Stomach (tissue), 19 donors: ENCODE results near the gene H3-3A. TPM values are rescaled to one million over a fixed set of nuclear protein-coding genes. Genes with fewer than 3 reads are reported as not detected.
A peak's percentile ranks its signal among the peaks of the same experiment; 100 is the strongest.

Experiments
- DNase-seq, 2 donors: peaks; one replicate each; pipeline versions ENCODE4 v3.0.0 to v3.0.0-alpha.2; 2013 to 2019
- H3K27ac ChIP-seq, 5 donors: fragments of 200-600 bp in 4 of 5; sonication (generic) in 4 of 5; one replicate each; pipeline ENCODE4 v1.5.1; 2013 to 2019; ENCODE audit warnings: mild to moderate bottlenecking in 1 of 5, moderate library complexity in 1 of 5
- H3K27me3 ChIP-seq, 3 donors: fragments of 200-600 bp; sonication (generic); one replicate each; pipeline ENCODE4 v1.5.1; 2017 to 2019; ENCODE audit warnings: mixed run types in 1 of 3
- H3K36me3 ChIP-seq, 4 donors: fragments of 200-600 bp; sonication (generic); 1 replicate in 3 of 4; 2 replicates in 1 of 4; pipeline ENCODE4 v1.5.1; 2016 to 2019
- H3K4me1 ChIP-seq, 4 donors: fragments of 200-600 bp; sonication (generic); one replicate each; pipeline ENCODE4 v1.5.1; 2016 to 2019
- H3K4me3 ChIP-seq, 4 donors: fragments of 200-600 bp; sonication (generic) in 3 of 4; one replicate each; pipeline ENCODE4 v1.5.1; 2016 to 2019; ENCODE audit warnings: mild to moderate bottlenecking in 1 of 4
- H3K9me3 ChIP-seq, 4 donors: fragments of 200-600 bp; sonication (generic); one replicate each; pipeline ENCODE4 v1.5.1; 2016 to 2019
- CTCF ChIP-seq, 7 experiments: fragments of 450-650 bp in 4 of 7; fragments of 200-600 bp in 3 of 7; sonication (generic) in 3 of 7; IDR thresholded peaks; one replicate each; pipeline ENCODE4 v1.5.1; 2016 to 2019; ENCODE audit warnings: antibody characterized with exemption in 7 of 7, control low read depth in 2 of 7, mild to moderate bottlenecking in 1 of 7
- EP300 ChIP-seq: sonication (generic); formaldehyde crosslinking; IDR thresholded peaks from one replicate; pipeline ENCODE4 v1.6.1; 2017; ENCODE audit warnings: antibody characterized with exemption
- POLR2A ChIP-seq, 4 donors: fragments of 450-650 bp; IDR thresholded peaks; one replicate each; pipeline ENCODE4 v1.6.1; 2016; ENCODE audit warnings: antibody characterized with exemption in 4 of 4, control low read depth in 2 of 4, mild to moderate bottlenecking in 1 of 4, moderate library complexity in 1 of 4
- POLR2AphosphoS5 ChIP-seq, 3 donors: sonication (generic); formaldehyde crosslinking; IDR thresholded peaks; one replicate each; pipeline ENCODE4 v1.6.1; 2016; ENCODE audit warnings: antibody characterized with exemption in 3 of 3
- WGBS, 5 donors: extraction: QIAGEN DNeasy Blood & Tissue Kit in 3 of 5; methylation state at CpG; one replicate each; pipeline versions ENCODE4 v1.1.5 to v1.1.7; 2013 to 2018; 5-methylcytosine and 5-hydroxymethylcytosine counted together
- intact Hi-C: fragments of 100-400 bp; cut with DNase I; formaldehyde crosslinking; loops from one replicate; pipeline ENCODE4 v1.15.1; 2023; ENCODE audit warnings: low total_unique reads
- long read RNA-seq, 10 donors: transcript quantifications; one replicate each; lab custom pipeline, GENCODE V29; 2026
- polyA plus RNA-seq, 3 donors: library from polyadenylated mRNA; stranded (reverse); fragments of 200-250 nt; gene quantifications; one replicate each; pipeline ENCODE4 v1.2.3, GENCODE V29; 2013
- total RNA-seq, 5 donors: library from RNA; depleted of rRNA; stranded (reverse); fragments of >200 nt; gene quantifications; one replicate each; pipeline versions ENCODE4 v1.1.0 to v1.2.3, GENCODE V29; 2014 to 2016
- donor health status: healthy with polysubstance abuse.
- donor health status: Bipolar disorder and iron deficiency.
- donor health status: healthy.

Gene H3-3A
- total RNA-seq (100 to 1,000 TPM in 3 of 5 donors, 10 to 100 TPM in 2; 30.7 to 541 (median 237) TPM), polyA plus RNA-seq (100 to 1,000 TPM; 754 to 995 (median 822) TPM)
- long read RNA-seq, donor 1, transcript H3F3A-201 (3 exons, 1,308 nt), result minor isoform, 10 of 165 reads
- long read RNA-seq, donor 1, transcript H3F3A-203 (4 exons, 1,088 nt), result major isoform, 109 of 165 reads
- long read RNA-seq, donor 1, transcript H3F3A-202 (3 exons, 1,863 nt), result minor isoform, 6 of 165 reads
- long read RNA-seq, donor 1, partial matches to known transcripts, result 40 of 165 reads
- long read RNA-seq, donor 1, other reads (novel, unspliced or antisense), result 0 of 165 reads
- long read RNA-seq, donor 2, transcript H3F3A-202 (3 exons, 1,863 nt), result minor isoform, 6 of 224 reads
- long read RNA-seq, donor 2, transcript H3F3A-201 (3 exons, 1,308 nt), result minor isoform, 11 of 224 reads
- long read RNA-seq, donor 2, transcript H3F3A-203 (4 exons, 1,088 nt), result major isoform, 170 of 224 reads
- long read RNA-seq, donor 2, partial matches to known transcripts, result 32 of 224 reads
- long read RNA-seq, donor 2, other reads (novel, unspliced or antisense), result 5 of 224 reads
- long read RNA-seq, donor 3, transcript H3F3A-203 (4 exons, 1,088 nt), result major isoform, 186 of 412 reads
- long read RNA-seq, donor 3, transcript H3F3A-201 (3 exons, 1,308 nt), result minor isoform, 21 of 412 reads
- long read RNA-seq, donor 3, partial matches to known transcripts, result 192 of 412 reads
- long read RNA-seq, donor 3, other reads (novel, unspliced or antisense), result 11 of 412 reads
- long read RNA-seq, donor 4, transcript H3F3A-203 (4 exons, 1,088 nt), result major isoform, 40 of 75 reads
- long read RNA-seq, donor 4, partial matches to known transcripts, result 31 of 75 reads
- long read RNA-seq, donor 4, other reads (novel, unspliced or antisense), result 0 of 75 reads
- long read RNA-seq, donor 5, transcript H3F3A-201 (3 exons, 1,308 nt), result minor isoform, 40 of 762 reads
- long read RNA-seq, donor 5, transcript H3F3A-203 (4 exons, 1,088 nt), result major isoform, 424 of 762 reads
- long read RNA-seq, donor 5, transcript H3F3A-202 (3 exons, 1,863 nt), result minor isoform, 11 of 762 reads
- long read RNA-seq, donor 5, partial matches to known transcripts, result 262 of 762 reads
- long read RNA-seq, donor 5, other reads (novel, unspliced or antisense), result 25 of 762 reads
- long read RNA-seq, donor 6, result 0 reads
- long read RNA-seq, donor 7, transcript H3F3A-203 (4 exons, 1,088 nt), result major isoform, 542 of 969 reads
- long read RNA-seq, donor 7, transcript H3F3A-202 (3 exons, 1,863 nt), result minor isoform, 20 of 969 reads
- long read RNA-seq, donor 7, transcript H3F3A-201 (3 exons, 1,308 nt), result minor isoform, 45 of 969 reads
- long read RNA-seq, donor 7, partial matches to known transcripts, result 331 of 969 reads
- long read RNA-seq, donor 7, other reads (novel, unspliced or antisense), result 31 of 969 reads
- long read RNA-seq, donor 8, transcript H3F3A-202 (3 exons, 1,863 nt), result minor isoform, 7 of 643 reads
- long read RNA-seq, donor 8, transcript H3F3A-201 (3 exons, 1,308 nt), result minor isoform, 30 of 643 reads
- long read RNA-seq, donor 8, transcript H3F3A-203 (4 exons, 1,088 nt), result major isoform, 361 of 643 reads
- long read RNA-seq, donor 8, partial matches to known transcripts, result 229 of 643 reads
- long read RNA-seq, donor 8, other reads (novel, unspliced or antisense), result 16 of 643 reads
- long read RNA-seq, donor 9, transcript H3F3A-203 (4 exons, 1,088 nt), result major isoform, 320 of 691 reads
- long read RNA-seq, donor 9, transcript H3F3A-201 (3 exons, 1,308 nt), result minor isoform, 54 of 691 reads
- long read RNA-seq, donor 9, transcript H3F3A-202 (3 exons, 1,863 nt), result minor isoform, 10 of 691 reads
- long read RNA-seq, donor 9, partial matches to known transcripts, result 297 of 691 reads
- long read RNA-seq, donor 9, other reads (novel, unspliced or antisense), result 10 of 691 reads
- long read RNA-seq, donor 10, transcript H3F3A-202 (3 exons, 1,863 nt), result minor isoform, 8 of 279 reads
- long read RNA-seq, donor 10, transcript H3F3A-201 (3 exons, 1,308 nt), result minor isoform, 14 of 279 reads
- long read RNA-seq, donor 10, transcript H3F3A-203 (4 exons, 1,088 nt), result major isoform, 188 of 279 reads
- long read RNA-seq, donor 10, partial matches to known transcripts, result 69 of 279 reads
- long read RNA-seq, donor 10, other reads (novel, unspliced or antisense), result 0 of 279 reads

DNA sequence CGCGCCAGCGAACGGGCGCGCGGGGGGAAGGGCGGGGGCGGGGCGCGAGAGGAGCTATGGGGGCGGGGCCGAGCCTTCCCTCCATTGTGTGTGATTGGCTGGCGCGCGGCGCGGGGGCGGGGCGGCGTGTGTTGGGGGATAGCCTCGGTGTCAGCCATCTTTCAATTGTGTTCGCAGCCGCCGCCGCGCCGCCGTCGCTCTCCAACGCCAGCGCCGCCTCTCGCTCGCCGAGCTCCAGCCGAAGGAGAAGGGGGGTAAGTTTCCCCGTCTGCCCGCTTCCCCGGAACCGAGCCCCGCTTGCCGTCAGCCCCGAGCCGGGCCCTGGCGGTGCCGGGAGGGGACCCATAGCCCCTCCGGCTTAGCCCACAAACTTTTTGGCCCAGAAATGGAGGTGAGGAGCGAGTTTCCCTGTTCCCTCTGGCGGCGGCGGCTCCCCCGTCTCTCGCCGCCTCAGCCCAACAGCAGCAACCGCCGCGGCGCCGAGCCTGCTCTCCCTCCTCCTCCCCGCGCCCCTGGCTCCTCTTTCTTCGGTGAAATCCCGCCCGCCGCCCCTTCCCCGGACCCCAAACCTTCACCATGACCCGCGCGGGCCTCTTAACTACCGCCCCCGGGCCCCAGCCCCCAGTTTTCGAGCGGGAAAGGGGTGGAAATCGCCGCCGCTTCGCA, at the start of gene H3-3A:
Gene H3-3A, plus strand, starts transcription at position 159 of the 666 bp plus-strand sequence. CDS start 1,636 bp downstream, outside the sequence.
- intact Hi-C loops, result no loop called here
- Histone ChIP-seq H3K9me3 (no peaks in the 10 kb centered on the region), H3K4me3 (peak within 1 kb of the TSS; percentile 64 to 88 (median 78)), H3K36me3 (peaks cover 18 to 36% (median 32%) of the 10 kb centered on the region in 4 donors), H3K27ac (peak within 1 kb of the TSS; percentile 98 to 100 (median 100)), H3K4me1 (peaks cover 34 to 51% (median 40%) of the 10 kb centered on the region in 4 donors), H3K27me3 (no peaks in the 10 kb centered on the region)
- DNase-seq, result peak; percentile 99
- peak; percentile 84 to 99 (median 99) for TF ChIP-seq POLR2AphosphoS5 (IDR thresholded peaks at IDR 0.05)
- TF ChIP-seq POLR2A (IDR thresholded peaks at IDR 0.05), result peak in 2 of 4 donors; percentile 88 to 95
- peak in 2 of 7 experiments; percentile 10 to 20 for TF ChIP-seq CTCF (IDR thresholded peaks at IDR 0.05)
- no peak for TF ChIP-seq EP300
- 0 to 1% (median 1%) methylated on average over 43 to 78 of the region's 78 CpGs for WGBS, 5 donors

DNA sequence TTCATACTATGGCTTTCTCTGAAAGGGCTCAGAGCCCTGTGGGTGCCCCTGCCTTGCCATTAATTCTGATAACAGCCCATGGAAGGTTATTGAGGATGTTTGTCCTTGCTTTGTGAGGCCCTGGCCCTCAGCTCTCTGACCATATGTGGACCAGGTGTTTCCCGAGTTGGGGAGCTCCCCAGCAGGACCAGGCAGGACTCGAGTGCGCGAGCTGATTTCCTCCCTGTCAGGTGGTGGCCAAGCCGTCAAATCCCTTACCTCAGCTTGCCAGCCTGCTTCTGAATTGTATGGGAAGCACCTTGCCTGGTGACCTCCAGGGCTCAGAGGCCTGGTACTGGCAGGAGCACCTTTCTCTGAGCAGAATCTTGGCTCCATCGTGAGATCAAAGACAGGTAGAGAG, 45.4 kb upstream of the H3-3A start:
- no peaks in the 10 kb centered on the region for H3K4me1 ChIP-seq
- DNase-seq, result peak in 1 of 2 donors; percentile 34
- intact Hi-C loops, result no loop called here
- 50 to 68% (median 58%) methylated on average over 3 to 6 of the region's 6 CpGs for WGBS, 5 donors
- no peaks in the 10 kb centered on the region for H3K9me3 ChIP-seq
- TF ChIP-seq EP300, result no peak
- TF ChIP-seq POLR2AphosphoS5 (IDR thresholded peaks at IDR 0.05), result no peak
- TF ChIP-seq POLR2A (IDR thresholded peaks at IDR 0.05), result no peak
- no peaks in the 10 kb centered on the region for H3K27me3 ChIP-seq
- no peak overlapping the region for H3K27ac ChIP-seq
- no peak overlapping the region for H3K4me3 ChIP-seq
- H3K36me3 ChIP-seq, result no peaks in the 10 kb centered on the region

- no peaks in the 10 kb centered on the region for H3K27me3 ChIP-seq
- H3K27ac ChIP-seq, result no peak overlapping the region
- H3K9me3 ChIP-seq, result no peaks in the 10 kb centered on the region
- no peak for TF ChIP-seq EP300
- TF ChIP-seq POLR2A (IDR thresholded peaks at IDR 0.05), result no peak
- TF ChIP-seq POLR2AphosphoS5 (IDR thresholded peaks at IDR 0.05), result no peak
- TF ChIP-seq CTCF (IDR thresholded peaks at IDR 0.05), result no peak
- intact Hi-C loops, result no loop called here
- DNase-seq, result no peak
- no peaks in the 10 kb centered on the region for H3K36me3 ChIP-seq
- H3K4me3 ChIP-seq, result no peak overlapping the region
- WGBS, 5 donors, result 74 to 95% (median 90%) methylated on average over 1 of the region's 1 CpG
- H3K4me1 ChIP-seq, result no peaks in the 10 kb centered on the region
Measured at GRCh38 chr1:226019572-226019971, 42.9 kb upstream of the H3-3A start.
